Measurements from ENCODE around the gene TPX2. TPM values are rescaled to one million over a fixed set of nuclear protein-coding genes. Genes with fewer than 3 reads are reported as not detected.
A peak's percentile ranks its signal among the peaks of the same experiment; 100 is the strongest.

The TPX2 gene
- total RNA-seq, 6 donors from 2014 or later = 1.0 to 6.7 (median 3.8) TPM

DNA sequence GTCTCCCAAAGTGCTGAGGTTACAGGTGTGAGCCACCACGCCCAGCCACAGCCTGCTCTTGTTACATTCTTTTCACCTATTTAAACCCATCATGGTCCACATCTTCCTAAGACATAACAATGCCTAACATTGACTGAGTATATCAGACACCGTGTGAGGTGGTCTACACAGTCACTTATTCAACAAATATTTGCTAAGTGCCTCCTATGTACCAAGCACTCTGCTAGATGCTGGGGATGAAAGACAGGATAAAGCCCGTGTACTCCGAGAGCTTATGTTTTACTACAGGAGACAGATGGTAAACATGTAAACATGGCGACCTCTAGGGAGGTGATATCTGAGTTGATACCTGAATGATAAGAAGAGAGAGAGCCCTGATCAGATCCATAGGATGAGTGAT is 29.2 kb upstream of the TPX2 start:
- peaks cover 94 to 99% (median 96%) of the 10 kb centered on the region in 4 donors for H3K4me1 ChIP-seq

DNA sequence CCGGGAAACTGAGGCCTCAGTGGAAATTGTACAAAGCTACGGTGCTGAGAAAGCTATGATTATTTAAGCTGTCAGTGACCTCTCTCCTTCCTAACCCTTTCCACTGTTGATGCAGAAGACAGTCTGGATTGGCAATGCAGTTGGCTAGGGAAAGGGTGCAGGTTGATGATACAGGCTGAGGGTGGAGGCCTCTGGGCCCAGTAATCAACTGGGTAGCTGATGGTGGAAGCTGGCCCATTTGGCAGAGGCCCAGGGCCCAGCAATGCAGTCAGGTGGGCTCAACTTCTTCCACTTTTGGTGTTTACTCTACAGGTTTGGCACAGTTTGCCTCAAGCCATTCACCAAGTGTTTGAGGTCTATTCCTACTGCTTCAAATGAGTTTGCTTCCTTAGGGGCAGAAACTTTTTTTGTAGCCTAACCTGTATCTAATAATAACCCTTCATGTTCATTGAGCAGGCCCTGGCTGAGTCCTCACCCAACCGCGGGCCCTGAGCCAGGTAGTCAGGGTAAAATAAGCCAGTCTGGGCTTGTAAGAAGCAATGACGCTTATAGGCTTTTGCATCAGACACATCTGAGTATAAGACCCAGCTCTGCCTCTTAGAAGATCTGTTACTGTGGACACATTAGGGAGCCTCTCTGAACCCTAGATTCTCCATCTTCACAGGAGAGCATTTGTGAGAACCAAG is 28.5 kb upstream of the TPX2 start:
- ATAC-seq (ENCODE audit: low FRiP score in 2 of 2) = peak in 1 of 2 donors; percentile 2
- Histone ChIP-seq H3K4me1 (peaks cover 94 to 99% (median 95%) of the 10 kb centered on the region in 4 donors), H3K27ac (peak overlapping the region; percentile 95 to 99 (median 99)), H3K9me3 (no peaks in the 10 kb centered on the region), H3K36me3 (peaks cover 0 to 71% (median 29%) of the 10 kb centered on the region in 4 donors), H3K4me3 (peak overlapping the region in 1 of 4 donors; percentile 16), H3K27me3 (no peaks in the 10 kb centered on the region)
- WGBS, 2 donors = 70% methylated on average over 4 to 5 of the region's 5 CpGs
- TF ChIP-seq EP300 (IDR thresholded peaks at IDR 0.05) = no peak
- TF ChIP-seq POLR2AphosphoS5 (IDR thresholded peaks at IDR 0.05) = peak in 1 of 2 donors; percentile 32
- TF ChIP-seq POLR2A (IDR thresholded peaks at IDR 0.05) = peak in 1 of 4 donors; percentile 33
- DNase-seq = peak in 1 of 2 donors; percentile 74

More for the DNA sequence above, 29.2 kb upstream of the TPX2 start:
- Histone ChIP-seq H3K9me3 (no peaks in the 10 kb centered on the region), H3K27me3 (no peaks in the 10 kb centered on the region), H3K4me3 (no peak overlapping the region), H3K27ac (peak overlapping the region; percentile 95 to 99 (median 99)), H3K36me3 (peaks cover 0 to 70% (median 30%) of the 10 kb centered on the region in 4 donors)
- ATAC-seq (ENCODE audit: low FRiP score in 2 of 2) (no peak), DNase-seq (no peak)
- WGBS, 2 donors = 76 to 84% methylated on average over 5 of the region's 5 CpGs
- TF ChIP-seq POLR2AphosphoS5 (IDR thresholded peaks at IDR 0.05) (no peak), EP300 (IDR thresholded peaks at IDR 0.05) (no peak), POLR2A (IDR thresholded peaks at IDR 0.05) (no peak), CTCF (IDR thresholded peaks at IDR 0.05) (no peak)

GRCh38 chr20:31711179-31712111 is 27.6 kb upstream of the TPX2 start:
- DNase-seq = no peak
- Histone ChIP-seq H3K36me3 (peaks cover 0 to 72% (median 24%) of the 10 kb centered on the region in 4 donors), H3K4me3 (peak overlapping the region in 1 of 4 donors; percentile 16), H3K4me1 (peaks cover 94 to 99% (median 95%) of the 10 kb centered on the region in 4 donors), H3K27me3 (no peaks in the 10 kb centered on the region), H3K27ac (peak overlapping the region; percentile 95 to 99 (median 99)), H3K9me3 (no peaks in the 10 kb centered on the region)
- ATAC-seq (ENCODE audit: low FRiP score in 2 of 2) = no peak
- no peak for TF ChIP-seq EP300 (IDR thresholded peaks at IDR 0.05)
- peak in 1 of 4 donors; percentile 7 for TF ChIP-seq POLR2A (IDR thresholded peaks at IDR 0.05)
- TF ChIP-seq CTCF (IDR thresholded peaks at IDR 0.05) = no peak
- TF ChIP-seq POLR2AphosphoS5 (IDR thresholded peaks at IDR 0.05) = no peak

- H3K27me3 ChIP-seq = no peaks in the 10 kb centered on the region
- DNase-seq = peak in 1 of 2 donors; percentile 46
- peak overlapping the region; percentile 95 to 99 (median 99) for H3K27ac ChIP-seq
- 21 to 40% methylated on average over 5 of the region's 5 CpGs for WGBS, 2 donors
- H3K4me3 ChIP-seq = no peak overlapping the region
- H3K9me3 ChIP-seq = no peaks in the 10 kb centered on the region
- peak in 1 of 4 donors; percentile 14 for TF ChIP-seq POLR2A (IDR thresholded peaks at IDR 0.05)
- TF ChIP-seq EP300 (IDR thresholded peaks at IDR 0.05) = peak in 2 of 4 donors; percentile 34 to 65
- no peak for TF ChIP-seq CTCF (IDR thresholded peaks at IDR 0.05)
- peak; percentile 20 to 55 for TF ChIP-seq POLR2AphosphoS5 (IDR thresholded peaks at IDR 0.05)
- ATAC-seq (ENCODE audit: low FRiP score in 2 of 2) = peak; percentile 20 to 65
- peaks cover 0 to 73% (median 19%) of the 10 kb centered on the region in 4 donors for H3K36me3 ChIP-seq
- H3K4me1 ChIP-seq = peaks cover 92 to 99% (median 95%) of the 10 kb centered on the region in 4 donors
These were observed 27.0 kb upstream of the TPX2 start for GRCh38 chr20:31712112-31712553.
